ENCODE measurements around the gene LIPC.

The LIPC gene

GRCh38 chr15:58495891-58496408 lies 64.2 kb downstream of the LIPC start:
- DNase-seq (ENCODE audit: low read depth): no peak

- DNase-seq (ENCODE audit: low read depth): no peak
These were observed 65.4 kb downstream of the LIPC start for GRCh38 chr15:58497046-58497785.

- peak; percentile 83 for DNase-seq (ENCODE audit: low read depth)
These were observed 67.2 kb downstream of the LIPC start for GRCh38 chr15:58498821-58499580.

GRCh38 chr15:58501006-58501405 lies 69.2 kb downstream of the LIPC start:
- no peak for DNase-seq (ENCODE audit: low read depth)

GRCh38 chr15:58501636-58502188 lies 69.9 kb downstream of the LIPC start:
- DNase-seq (ENCODE audit: low read depth): no peak

- no peak for DNase-seq (ENCODE audit: low read depth)
These were observed 71.6 kb downstream of the LIPC start for GRCh38 chr15:58503139-58504027.

DNA sequence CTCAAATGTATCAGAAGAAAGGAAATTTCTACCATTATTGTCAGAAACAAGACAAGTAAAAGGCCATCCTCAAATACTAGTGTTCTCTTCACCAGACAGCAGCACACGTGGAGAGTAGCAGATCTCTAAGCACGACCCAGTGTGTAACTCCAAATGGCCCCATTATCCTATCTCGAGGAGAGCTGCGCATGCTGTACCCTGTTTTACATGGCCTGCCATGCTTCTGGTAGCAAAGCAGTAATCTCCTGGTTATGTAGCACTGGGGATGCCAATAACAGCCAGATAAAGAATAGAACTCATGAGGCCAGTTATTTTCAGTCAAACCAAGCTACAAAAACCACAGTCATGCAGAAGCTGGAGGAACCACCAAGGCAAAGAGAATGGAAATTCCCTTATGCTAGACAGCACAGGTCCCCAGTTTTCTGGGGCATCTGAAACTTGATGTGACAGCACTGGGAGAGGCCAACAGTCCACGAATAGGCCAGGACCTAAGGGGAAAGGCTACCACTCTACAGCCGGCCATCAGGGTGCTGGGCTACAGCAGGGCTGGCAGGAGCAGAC lies 73.0 kb downstream of the LIPC start:
- no peak for DNase-seq (ENCODE audit: low read depth)

DNA sequence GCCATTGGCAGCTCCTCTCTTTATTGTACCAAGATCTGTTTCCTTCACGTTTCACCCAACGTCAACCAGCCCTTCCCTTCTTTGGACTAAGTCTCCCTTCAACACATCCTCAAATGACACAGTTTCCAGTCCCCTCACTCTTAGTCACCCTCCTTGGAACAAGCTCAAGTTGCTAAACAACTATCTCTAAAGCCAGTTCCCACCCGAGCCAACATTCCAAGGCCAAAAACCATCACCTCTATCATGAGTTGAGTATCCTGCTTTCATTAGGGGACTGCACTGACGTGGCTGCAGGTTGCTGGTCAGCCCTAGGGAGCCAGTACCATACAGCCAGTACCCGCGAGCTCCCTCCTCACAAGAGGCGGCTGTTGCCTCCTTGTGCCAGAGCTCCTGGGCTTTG lies 73.8 kb downstream of the LIPC start:
- no peak for DNase-seq (ENCODE audit: low read depth)

DNA sequence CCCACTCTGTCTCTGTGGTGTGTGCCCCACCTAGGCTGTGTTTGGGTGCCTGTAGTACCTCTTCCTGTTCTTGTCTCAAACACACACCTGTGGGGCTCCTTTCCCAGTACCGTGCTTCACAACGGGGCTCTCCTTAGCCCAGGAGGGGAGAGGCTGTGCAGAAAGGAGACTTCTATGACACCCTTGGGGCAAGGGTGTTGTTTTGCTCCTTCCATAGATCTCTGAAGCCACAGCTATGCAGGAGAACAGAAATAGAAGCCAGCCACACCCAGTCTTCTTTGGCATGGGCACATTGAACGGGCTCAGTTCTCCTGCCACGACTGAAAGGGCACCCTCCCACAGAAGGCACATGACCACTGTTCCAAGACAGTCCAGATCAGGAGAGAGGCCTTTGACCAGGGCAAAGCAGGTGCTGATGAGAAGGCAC lies 74.3 kb downstream of the LIPC start:
- no peak for DNase-seq (ENCODE audit: low read depth)

DNA sequence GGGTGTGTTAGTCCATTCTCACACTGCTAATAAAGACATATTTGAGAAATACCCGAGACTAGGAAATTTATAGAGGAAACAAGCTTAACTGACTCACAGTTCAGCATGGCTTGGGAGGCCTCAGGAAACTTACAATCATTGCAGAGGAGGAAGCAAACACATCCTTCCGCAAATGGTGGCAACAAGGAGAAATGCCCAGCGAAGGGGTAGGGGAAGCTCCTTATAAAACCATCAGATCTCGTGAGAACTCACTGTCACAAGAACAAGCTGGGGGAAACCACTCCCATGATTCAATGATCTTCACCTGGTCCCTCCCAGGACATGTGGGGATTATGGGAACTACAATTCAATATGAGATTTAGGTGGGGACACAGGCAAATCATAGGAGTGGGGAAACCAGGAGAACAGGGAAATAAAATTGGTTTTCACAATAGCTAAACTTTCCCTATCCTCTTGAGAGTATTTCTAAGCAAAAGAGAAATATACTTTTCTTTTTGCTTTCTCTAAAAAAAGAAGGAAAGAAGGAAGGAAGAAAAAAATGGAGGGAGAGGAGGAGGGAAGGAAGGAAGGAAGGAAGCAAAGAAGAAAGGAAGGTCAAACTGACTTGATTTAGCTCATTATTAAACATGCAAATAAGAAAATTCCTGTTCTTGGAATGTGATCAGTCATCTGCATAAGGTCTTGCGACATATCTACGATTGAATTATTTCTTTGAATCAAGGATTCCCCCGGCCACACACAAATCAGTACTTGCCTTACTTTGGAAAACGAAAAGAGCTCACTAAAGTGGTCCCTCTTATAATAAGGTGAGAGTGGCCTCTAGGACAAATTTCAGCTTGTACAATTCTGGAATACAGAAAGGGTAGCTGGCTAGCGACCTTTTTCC lies 75.2 kb downstream of the LIPC start:
- no peak for DNase-seq (ENCODE audit: low read depth)

DNA sequence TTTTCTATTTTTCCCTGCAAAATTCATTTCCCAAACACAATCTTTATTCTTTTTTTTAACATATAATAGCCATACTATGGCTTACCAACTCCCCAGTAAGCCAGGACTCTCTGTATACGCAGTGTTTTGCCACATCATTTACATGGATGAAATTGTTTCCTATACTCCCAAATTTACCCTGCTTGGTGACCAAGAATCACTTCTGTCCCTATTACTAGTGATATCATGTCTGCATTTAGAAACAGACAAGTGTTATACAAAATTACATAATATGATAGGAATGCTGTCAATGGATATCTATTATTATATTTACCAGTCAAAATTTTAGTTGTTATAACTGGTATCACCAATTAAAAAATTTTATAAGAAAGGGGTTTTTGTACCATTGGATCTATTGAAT lies 77.8 kb downstream of the LIPC start:
- no peak for DNase-seq (ENCODE audit: low read depth)

DNA sequence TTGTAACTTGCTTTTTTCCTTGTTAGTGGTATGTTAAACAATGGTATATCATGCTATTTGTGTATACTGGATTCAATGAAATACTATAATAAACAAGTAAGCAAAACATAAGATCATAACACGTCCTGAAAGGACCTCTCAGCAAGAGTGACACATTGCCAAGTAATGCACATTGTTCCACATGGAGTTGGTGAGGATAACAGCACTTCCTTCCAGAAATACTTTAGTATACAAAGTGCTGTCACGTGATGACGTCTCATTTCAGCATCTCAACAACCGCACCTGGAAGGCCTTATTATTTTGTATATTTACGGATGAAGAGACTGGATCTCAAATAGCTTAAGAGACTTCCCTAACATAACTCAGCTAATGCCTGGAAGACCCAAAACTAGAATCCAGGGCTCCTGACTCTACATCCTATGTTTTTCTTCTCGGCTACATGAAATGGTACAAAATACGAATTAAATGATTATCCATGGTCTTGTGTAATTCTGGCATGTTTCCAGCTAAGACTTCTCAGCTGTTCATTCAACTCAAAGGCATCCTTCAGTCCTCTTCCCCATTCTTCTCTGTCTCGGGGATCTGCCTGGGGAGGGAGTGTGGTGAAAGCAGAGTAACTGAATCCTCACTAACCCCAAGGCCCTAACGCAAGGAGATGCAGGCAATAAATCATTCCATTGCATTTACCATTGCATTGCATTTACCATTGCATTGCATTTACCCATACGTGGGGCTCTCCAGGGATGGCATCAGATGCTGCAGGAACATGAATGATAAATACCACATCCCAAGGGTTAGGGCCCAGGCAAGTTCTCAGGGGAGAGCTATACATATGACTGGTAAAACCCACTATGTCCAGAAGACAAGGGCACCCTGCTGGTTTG lies 79.2 kb downstream of the LIPC start:
- no peak for DNase-seq (ENCODE audit: low read depth)

DNA sequence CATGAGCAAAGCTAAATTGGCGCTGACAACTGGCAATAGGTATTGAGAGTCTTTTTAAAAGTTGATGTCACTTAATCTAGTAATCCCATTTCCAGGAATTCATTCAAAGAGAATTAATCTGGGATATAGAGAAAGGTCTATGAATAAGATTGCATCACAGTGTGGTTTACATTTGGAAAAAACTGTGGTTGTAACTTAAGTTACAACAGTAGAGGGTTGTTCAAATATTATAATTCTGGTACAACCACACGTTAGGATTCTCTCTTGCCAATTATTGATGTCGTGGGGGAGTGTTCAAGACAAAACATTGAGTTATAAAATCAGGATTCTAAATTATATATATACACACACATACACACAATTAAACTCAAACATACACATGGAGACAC lies 79.8 kb downstream of the LIPC start:
- DNase-seq (ENCODE audit: low read depth): no peak

- DNase-seq (ENCODE audit: low read depth): no peak
These were observed 80.7 kb downstream of the LIPC start for GRCh38 chr15:58512522-58512921.

GRCh38 chr15:58513008-58513407 lies 81.2 kb downstream of the LIPC start:
- DNase-seq (ENCODE audit: low read depth): no peak

- no peak for DNase-seq (ENCODE audit: low read depth)
These were observed 82.0 kb downstream of the LIPC start for GRCh38 chr15:58513726-58514336.

- DNase-seq (ENCODE audit: low read depth): no peak
These were observed 84.0 kb downstream of the LIPC start for GRCh38 chr15:58515807-58516206.

- DNase-seq (ENCODE audit: low read depth): no peak
These were observed 85.5 kb downstream of the LIPC start for GRCh38 chr15:58517252-58517681.
